ENCODE results near the gene ABHD12.

DNA sequence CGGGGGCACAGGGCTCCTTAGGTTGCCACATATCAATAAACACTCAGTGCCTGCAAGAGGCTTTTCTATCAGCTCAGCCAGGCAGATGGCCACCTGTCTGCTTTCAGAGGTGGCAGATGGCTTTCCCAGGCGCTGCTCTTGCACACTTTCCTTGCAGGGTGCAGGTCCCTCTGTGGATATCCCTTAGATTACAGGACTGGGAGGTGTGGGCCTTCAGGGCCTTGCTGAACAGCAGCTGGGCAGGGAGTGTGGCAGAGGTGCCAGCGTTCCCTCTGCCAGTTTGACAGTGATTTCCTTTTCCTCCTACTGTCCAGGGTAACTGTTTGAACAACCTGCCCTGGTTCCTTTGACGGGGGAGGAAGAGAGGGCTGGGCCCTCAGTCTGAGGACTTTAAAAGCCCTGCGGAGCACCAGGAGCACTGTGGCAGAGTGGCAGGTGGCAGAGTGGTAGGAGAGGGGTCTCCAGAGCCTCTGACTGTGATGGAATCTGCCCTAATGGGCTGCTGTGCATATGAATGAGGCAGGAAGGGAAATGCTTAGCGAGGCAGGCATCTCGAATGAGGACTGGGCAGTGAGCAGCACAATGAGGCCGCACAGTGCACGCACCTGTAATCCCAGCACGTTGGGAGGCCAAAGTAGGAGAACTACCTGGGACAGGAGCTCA is 34.2 kb downstream of the ABHD12 start:
- TF ChIP-seq, protein P1, sequence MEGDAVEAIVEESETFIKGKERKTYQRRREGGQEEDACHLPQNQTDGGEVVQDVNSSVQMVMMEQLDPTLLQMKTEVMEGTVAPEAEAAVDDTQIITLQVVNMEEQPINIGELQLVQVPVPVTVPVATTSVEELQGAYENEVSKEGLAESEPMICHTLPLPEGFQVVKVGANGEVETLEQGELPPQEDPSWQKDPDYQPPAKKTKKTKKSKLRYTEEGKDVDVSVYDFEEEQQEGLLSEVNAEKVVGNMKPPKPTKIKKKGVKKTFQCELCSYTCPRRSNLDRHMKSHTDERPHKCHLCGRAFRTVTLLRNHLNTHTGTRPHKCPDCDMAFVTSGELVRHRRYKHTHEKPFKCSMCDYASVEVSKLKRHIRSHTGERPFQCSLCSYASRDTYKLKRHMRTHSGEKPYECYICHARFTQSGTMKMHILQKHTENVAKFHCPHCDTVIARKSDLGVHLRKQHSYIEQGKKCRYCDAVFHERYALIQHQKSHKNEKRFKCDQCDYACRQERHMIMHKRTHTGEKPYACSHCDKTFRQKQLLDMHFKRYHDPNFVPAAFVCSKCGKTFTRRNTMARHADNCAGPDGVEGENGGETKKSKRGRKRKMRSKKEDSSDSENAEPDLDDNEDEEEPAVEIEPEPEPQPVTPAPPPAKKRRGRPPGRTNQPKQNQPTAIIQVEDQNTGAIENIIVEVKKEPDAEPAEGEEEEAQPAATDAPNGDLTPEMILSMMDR (conservative IDR thresholded peaks at IDR 0.05; ENCODE audit: low read depth, low read length) = no peak
- TF ChIP-seq EZH2 (IDR thresholded peaks at IDR 0.05; ENCODE audit: borderline replicate concordance, low read depth, low read length, poor library complexity, severe bottlenecking) = no peak

All from A673 (cell line).